Eye (tissue), 1 donor: ENCODE data around the gene MADCAM1.

Experiments used
- DNase-seq: peaks from one replicate; pipeline ENCODE4 v3.0.0-alpha.2; 2015

Gene MADCAM1

DNA sequence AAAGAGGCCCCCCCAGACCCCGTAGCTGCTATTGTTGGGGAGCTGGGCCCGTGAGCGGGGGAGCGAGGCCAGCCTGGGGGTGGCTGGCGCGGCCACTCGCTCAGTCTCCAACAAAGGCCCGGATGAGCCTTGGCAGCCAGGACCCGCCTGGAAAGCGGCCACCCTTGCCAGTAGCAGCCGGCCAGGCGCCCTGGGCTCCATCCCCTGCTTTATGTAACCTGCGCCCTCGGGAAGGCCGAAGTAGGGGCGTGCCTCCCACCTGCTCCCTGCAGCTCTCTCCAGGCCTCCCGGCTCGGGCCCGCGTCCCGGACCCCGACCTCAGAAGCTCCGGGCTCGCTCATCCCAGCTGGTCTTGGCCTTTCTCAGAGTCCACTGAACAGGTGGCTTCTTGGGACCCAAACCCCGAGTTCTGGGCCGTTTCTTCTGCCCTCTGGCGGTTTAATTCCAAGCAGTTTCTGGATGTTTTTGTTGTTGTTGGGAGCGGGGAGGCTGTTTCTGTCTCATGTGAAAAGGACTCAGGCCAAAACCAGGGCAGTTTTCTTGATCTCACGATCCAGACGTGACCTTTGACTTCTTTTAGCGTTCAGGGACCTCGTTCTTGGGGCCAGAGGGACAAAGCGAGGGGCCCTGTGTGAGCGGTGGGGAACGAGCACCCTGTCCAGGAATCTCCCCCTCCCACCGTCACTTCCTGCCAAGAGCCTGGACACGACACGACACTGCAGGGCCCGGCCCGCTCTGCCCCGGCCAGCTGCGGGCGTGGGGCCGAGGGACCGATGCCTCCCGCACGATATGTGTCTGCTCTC, 36.5 kb downstream of the MADCAM1 start:
- peak; percentile 88 for DNase-seq

- no peak for DNase-seq
Measured at GRCh38 chr19:533364-534058, 37.2 kb downstream of the MADCAM1 start.

GRCh38 chr19:534088-534487, 37.8 kb downstream of the MADCAM1 start:
- DNase-seq: no peak

DNA sequence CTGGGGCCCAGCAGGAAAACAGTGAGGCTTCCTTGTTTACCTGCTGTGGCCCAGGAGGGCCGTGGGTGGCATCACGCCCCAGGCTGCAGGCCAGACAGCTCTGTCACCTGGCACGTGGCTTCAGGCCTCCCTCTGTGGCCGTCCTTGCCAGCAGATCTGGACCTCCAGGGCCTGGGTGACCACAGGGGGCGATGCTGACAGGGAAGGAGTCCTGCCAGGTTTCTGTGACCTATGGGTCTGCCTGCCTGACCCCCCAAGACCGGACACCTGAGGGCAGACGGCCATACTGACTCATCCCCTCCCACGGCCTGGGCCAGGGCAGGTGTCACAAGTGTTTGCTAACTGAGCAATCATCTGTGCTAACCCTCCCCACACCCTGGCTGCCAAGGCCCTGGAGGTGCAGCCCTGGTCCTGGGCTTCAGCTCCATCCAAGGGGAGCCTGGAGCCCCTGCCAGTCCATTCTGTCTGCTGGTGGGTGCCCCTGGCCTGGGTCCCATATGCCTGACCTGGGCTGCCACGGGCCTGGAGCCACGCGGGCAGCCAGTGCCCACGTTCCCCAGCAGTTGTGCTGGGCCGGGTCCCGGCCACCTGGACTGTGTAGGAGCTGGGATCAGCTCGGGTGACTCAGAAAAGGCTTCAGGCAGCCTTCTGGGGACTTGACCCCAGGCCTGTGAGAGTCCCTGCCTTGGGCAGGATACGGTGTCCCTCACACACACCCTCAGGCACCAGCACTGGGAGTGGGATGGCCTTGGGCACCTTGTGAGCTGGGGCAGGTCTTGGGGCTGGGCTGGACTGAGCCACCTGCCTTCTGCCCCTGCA, 38.9 kb downstream of the MADCAM1 start:
- DNase-seq: no peak

- no peak for DNase-seq
Measured at GRCh38 chr19:536031-536880, 40.0 kb downstream of the MADCAM1 start.

GRCh38 chr19:536881-537404, 40.7 kb downstream of the MADCAM1 start:
- no peak for DNase-seq

DNA sequence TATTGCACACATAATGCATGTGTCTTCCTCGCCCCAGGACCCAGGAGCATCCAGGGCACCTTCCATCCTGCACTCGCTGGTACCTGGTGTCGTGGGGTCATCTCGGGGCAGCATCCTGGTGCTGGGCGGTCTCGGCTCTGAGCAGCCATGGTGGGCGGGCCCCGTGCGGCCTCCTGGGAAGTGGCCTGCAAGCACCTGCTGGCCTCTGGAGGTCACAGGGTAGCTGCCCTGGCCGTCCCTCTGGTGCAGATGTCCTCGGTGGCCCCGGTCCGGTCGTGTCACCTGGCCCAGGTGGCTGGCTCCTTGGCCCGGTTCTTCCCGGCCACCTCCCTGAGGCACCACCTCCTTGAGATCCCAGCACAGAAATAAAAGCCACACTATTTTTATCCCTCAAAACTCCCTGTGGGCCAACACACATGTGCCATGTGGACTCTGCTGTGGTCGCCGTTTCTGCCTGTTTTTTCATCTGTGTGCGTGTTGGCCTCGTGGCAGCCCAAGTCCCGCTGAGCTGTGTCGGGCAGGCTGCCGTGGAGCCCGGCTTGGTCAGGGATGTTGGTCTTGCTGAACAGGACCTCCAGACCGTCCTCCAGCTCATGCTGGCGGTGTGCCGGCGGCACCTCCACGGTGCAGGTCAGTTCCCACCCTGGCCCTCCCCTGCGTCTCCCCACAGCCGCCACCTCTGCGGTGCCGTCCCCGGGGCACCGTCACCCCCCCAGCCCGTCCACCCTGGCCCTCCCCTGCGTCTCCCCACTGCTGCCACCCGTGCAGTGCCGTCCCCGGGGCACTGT, 42.5 kb downstream of the MADCAM1 start:
- DNase-seq: no peak

DNA sequence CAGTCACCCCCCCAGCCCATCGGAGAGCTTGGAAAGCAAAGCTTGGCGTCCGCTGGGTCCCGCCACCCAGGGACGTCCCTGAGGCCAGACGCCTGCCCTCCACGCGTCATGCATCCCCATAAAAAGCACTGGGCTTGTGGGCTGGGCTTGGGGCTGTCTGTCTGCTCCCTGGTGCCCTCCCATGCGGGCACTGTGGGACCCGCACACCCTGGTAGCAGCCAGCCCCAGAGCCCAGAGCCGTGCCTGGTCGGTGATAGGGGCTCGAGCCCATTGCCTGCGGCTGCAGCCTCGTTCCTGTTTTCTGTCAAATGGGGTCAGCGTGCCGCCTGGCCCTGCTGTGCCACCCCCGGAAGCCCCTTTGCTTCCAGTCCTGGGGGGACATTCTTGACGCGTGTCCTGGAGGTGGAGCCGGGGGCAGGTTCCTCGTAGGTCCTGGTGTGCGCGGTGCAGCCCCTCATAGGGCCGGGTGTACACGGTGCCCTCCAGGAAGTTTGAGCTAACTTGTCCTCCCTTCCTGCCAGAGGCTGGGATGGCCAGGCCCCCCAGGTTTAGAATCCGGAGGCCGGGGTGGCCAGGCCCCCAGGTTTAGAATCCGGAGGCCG, 43.2 kb downstream of the MADCAM1 start:
- no peak for DNase-seq

- no peak for DNase-seq
Measured at GRCh38 chr19:540867-541637, 44.8 kb downstream of the MADCAM1 start.

DNA sequence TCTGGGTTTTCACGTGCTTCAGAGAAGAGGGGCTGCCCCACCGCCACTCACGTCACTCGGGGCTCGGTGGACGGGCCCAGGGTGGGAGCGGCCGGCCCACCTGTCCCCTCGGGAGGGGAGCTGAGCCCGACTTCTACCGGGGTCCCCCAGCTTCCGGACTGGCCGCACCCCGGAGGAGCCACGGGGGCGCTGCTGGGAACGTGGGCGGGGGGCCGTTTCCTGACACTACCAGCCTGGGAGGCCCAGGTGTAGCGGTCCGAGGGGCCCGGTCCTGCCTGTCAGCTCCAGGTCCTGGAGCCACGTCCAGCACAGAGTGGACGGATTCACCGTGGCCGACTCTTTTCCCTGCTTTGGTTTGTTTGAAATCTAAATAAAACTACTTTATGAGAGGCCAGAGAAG, 45.4 kb downstream of the MADCAM1 start:
- no peak for DNase-seq

DNA sequence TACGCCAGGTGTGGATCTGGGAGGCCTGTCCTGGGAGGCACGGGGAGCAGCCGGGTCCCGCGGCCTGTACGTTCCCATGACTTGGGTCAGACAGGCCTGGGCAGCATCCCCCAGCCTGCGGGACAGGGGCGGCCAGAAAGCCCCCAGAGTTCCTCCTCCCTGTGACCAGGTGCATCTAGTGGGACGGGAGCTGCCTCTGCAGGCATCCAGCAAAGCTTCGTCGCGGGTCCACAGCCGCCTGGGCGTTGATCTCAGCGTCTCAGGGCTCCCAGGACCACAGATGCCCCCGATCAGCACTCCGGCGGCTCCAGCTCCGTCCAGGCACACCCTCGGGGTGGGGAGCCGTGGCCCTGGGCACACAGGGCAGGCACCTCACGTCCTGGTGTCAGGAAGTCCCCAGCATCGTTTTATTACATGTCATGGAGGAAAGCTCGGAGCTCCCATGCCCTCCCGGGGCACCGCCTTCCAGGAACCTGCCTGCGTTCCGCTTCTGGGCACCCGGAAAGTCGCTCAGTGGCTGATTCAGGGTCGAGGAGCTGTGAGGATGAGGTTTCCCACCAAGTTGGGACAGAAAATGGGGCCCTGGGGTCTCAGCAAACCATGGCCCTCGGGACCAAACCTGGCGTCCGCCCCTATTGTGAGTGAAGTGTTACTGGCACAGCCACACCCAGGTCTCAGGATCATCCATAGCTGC, 46.0 kb downstream of the MADCAM1 start:
- no peak for DNase-seq

GRCh38 chr19:543910-544608, 47.8 kb downstream of the MADCAM1 start, which contains the start of gene GZMM:
Gene GZMM (plus strand): TSS chr19:544053. CDS start chr19:544072, 19 bp downstream.
- DNase-seq: no peak

- DNase-seq: no peak
Measured at GRCh38 chr19:547117-547516, 50.8 kb downstream of the MADCAM1 start.

DNA sequence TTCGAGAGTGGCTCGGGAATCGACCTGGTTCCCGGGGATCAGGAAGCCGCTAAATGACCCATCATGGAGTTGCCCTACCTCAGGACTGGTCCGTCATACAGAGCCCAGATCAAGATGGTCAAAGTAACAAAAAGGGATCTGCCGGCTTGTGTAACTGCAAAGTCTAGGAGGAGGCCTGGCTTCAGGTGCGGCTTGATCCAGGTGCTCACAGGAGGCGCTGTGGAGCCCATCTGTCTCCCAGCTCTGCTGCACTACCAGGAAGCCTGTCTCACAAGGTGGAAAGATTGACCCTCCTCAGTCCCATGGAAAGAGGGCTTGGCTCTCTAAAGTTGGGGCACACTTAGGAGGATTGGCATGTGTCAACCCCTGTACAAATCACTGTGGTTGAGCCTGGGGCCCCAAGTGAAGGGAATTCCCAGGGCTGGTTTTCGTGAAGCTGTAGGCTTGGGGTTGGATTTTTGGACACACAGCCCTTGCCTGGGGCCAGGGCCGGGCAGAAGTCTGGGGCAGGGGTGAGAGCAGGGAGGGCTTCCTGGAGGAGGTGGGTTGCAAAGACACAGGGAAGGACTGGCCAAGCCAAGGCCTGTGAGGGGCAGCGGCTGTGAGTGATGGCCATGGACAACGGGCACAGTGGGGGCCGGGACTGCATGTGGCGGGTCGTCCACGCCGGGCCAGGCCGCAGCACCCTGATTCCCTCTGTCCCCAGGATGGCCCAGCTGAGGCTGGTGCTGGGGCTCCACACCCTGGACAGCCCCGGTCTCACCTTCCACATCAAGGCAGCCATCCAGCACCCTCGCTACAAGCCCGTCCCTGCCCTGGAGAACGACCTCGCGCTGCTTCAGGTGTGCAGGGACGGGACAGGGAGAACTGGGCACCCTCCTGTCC, 51.8 kb downstream of the MADCAM1 start:
- DNase-seq: no peak

GRCh38 chr19:548886-549830, 52.9 kb downstream of the MADCAM1 start:
- DNase-seq: no peak

DNA sequence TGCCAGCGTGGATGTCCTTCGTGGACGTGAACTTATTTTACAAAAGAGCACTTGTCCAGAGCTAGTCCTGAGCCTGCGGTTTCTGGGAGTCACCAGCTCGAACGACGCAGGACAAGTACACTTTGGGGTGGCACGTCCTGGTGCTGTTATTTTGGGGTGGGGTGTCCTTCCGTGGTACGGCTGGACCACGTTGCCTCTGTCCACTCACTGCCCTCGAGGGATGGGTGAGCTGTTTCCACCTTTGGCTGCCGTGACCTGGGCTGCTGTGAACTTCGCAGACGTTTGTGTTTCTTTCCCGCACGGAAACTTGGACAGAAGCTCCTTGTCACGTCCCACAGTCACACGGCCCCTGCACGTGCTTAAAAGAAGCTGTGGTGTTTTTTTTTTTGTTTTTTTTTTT, 58.5 kb downstream of the MADCAM1 start:
- no peak for DNase-seq
